Body of pancreas (tissue), 4 donors: ENCODE data around the gene WT1. TPM values are rescaled to one million over a fixed set of nuclear protein-coding genes. Genes with fewer than 3 reads are reported as not detected.

Experiments
- ATAC-seq: fragments of 150-250 bp; one replicate; pipeline ENCODE4 v1.9.1; 2016
- DNase-seq, 4 donors: peaks; one replicate each; pipeline ENCODE4 v3.0.0-alpha.2; 2019
- H3K27ac ChIP-seq, 4 donors: fragments of 200-600 bp; sonication (generic); 1 replicate in 3 of 4; 2 replicates in 1 of 4; pipeline versions ENCODE4 v1.5.1 to v1.6.1; 2016 to 2019; ENCODE audit warnings: mild to moderate bottlenecking in 1 of 4, mixed read lengths in 1 of 4, moderate library complexity in 1 of 4
- H3K27me3 ChIP-seq, 2 donors: fragments of 200-600 bp; sonication (generic); one replicate each; pipeline ENCODE4 v1.6.0; 2016; ENCODE audit warnings: mild to moderate bottlenecking in 1 of 2
- H3K36me3 ChIP-seq, 2 donors: fragments of 200-600 bp; sonication (generic); replicated peaks in 1 of 2; 2 replicates each; pipeline ENCODE4 v1.5.1; 2016; ENCODE audit warnings: low read depth in 2 of 2; ENCODE audit not compliant: insufficient read depth in 1 of 2
- H3K4me1 ChIP-seq: fragments of 200-600 bp; sonication (generic); one replicate; pipeline ENCODE4 v1.6.0; 2016
- H3K4me3 ChIP-seq, 2 donors: fragments of 200-600 bp; sonication (generic); 1 replicate in 1 of 2; 2 replicates in 1 of 2; pipeline ENCODE4 v1.5.1; 2016 to 2019
- H3K9me3 ChIP-seq, 3 donors: fragments of 200-600 bp; sonication (generic); 1 replicate in 2 of 3; 2 replicates in 1 of 3; pipeline ENCODE4 v1.5.1; 2016
- POLR2A ChIP-seq, 3 donors: fragments of 450-650 bp; IDR thresholded peaks; one replicate each; pipeline ENCODE4 v1.6.1; 2016; ENCODE audit warnings: antibody characterized with exemption in 3 of 3, mild to moderate bottlenecking in 2 of 3
- WGBS, 2 donors: methylation state at CpG; one replicate each; pipeline ENCODE4 v1.1.5; 2017; 5-methylcytosine and 5-hydroxymethylcytosine counted together
- intact Hi-C: fragments of 100-400 bp; cut with DNase I; formaldehyde crosslinking; loops from one replicate; pipeline ENCODE4 v1.15.1; 2023
- total RNA-seq, 2 donors: library from RNA; depleted of rRNA; stranded (reverse); fragments of >200 nt; gene quantifications; one replicate each; pipeline ENCODE4 v1.1.0, GENCODE V29; 2016
- TF ChIP-seq, protein P1 (sequence below), 7 experiments: fragments of 450-650 bp in 4 of 7; fragments of 200-600 bp in 3 of 7; sonication (generic) in 3 of 7; IDR thresholded peaks; one replicate each; pipeline ENCODE4 v1.5.1; 2016 to 2019; ENCODE audit warnings: antibody characterized with exemption in 7 of 7

Gene WT1
- total RNA-seq, 2 donors from 2014 or later = 0.99 to 1.0 TPM

DNA sequence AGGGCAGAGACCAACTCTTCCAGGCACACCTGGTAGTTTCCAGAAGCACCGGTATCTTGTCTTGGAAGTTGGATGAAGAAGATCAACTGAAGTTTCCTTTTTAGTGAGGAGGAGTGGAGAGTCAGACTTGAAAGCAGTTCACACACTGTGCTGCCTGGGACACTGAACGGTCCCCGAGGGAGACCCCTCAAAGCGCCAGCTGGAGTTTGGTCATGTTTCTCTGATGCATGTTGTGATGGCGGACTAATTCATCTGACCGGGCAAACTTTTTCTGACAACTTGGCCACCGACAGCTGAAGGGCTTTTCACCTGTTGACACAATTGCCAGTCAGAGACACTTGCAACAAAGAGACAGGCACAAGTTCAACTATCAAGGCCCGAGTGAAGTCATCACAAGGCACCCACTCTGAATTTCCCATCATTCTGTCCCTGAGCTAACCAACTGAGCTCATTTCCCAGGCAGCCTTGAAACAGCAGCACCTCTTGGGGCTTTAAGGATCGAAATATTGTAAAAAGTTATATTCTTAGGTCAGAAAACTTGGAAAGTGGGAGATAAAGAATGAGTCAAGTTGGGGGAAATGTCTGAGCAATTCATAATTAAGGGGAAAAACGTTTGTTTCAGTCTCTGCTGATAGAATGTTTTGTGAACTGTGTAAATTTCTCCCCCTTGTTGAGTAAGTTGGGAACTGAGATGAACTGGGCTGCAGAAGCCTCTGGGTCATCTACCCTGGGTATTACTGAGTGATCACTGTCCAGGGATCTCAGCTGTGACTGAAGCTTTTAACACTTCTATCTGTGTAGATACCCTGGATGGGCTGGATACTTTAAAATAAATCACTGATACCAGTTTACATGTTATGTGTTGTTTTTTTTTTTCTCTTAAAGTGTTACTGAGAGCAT, 46.2 kb downstream of the WT1 start:
- no peak for ATAC-seq
- WGBS, 2 donors = 63 to 65% methylated on average over 10 of the region's 10 CpGs

DNA sequence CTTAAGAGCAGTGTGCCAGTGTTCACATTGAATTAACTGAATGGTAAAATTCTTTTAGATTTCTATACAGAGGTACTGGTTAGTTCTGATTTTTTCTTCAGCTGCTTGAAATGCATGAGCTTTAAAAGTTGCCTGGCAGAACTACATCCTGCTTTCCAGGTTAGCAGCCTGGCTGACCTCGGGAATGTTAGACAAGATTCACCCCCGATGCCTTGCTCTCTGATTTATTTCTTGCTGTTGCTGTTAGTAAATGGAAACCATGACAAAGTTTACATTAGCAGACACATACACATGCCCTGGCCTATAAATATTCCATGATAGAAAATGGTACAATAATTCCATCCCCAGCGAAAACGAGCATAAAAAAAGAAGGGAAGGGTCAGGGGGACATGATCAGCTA, 47.0 kb downstream of the WT1 start:
- no peak overlapping the region for H3K27ac ChIP-seq
- H3K4me1 ChIP-seq = no peaks in the 10 kb centered on the region
- no peak overlapping the region for H3K4me3 ChIP-seq
- H3K9me3 ChIP-seq = no peaks in the 10 kb centered on the region
- WGBS, 2 donors = 56 to 62% methylated on average over 4 of the region's 4 CpGs
- no peak for ATAC-seq
- no peak for DNase-seq
- TF ChIP-seq POLR2A (IDR thresholded peaks at IDR 0.05) = no peak
- TF ChIP-seq, protein P1, sequence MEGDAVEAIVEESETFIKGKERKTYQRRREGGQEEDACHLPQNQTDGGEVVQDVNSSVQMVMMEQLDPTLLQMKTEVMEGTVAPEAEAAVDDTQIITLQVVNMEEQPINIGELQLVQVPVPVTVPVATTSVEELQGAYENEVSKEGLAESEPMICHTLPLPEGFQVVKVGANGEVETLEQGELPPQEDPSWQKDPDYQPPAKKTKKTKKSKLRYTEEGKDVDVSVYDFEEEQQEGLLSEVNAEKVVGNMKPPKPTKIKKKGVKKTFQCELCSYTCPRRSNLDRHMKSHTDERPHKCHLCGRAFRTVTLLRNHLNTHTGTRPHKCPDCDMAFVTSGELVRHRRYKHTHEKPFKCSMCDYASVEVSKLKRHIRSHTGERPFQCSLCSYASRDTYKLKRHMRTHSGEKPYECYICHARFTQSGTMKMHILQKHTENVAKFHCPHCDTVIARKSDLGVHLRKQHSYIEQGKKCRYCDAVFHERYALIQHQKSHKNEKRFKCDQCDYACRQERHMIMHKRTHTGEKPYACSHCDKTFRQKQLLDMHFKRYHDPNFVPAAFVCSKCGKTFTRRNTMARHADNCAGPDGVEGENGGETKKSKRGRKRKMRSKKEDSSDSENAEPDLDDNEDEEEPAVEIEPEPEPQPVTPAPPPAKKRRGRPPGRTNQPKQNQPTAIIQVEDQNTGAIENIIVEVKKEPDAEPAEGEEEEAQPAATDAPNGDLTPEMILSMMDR (IDR thresholded peaks at IDR 0.05) = no peak
- no peaks in the 10 kb centered on the region for H3K36me3 ChIP-seq
- no peaks in the 10 kb centered on the region for H3K27me3 ChIP-seq
- intact Hi-C loops = no loop called here

More for the DNA sequence above, 46.2 kb downstream of the WT1 start:
- Histone ChIP-seq H3K27ac (no peak overlapping the region), H3K4me3 (no peak overlapping the region), H3K27me3 (no peaks in the 10 kb centered on the region), H3K36me3 (no peaks in the 10 kb centered on the region), H3K9me3 (no peaks in the 10 kb centered on the region), H3K4me1 (no peaks in the 10 kb centered on the region)
- intact Hi-C loops = no loop called here
- TF ChIP-seq, protein P1 (IDR thresholded peaks at IDR 0.05) = no peak
- no peak for TF ChIP-seq POLR2A (IDR thresholded peaks at IDR 0.05)
- no peak for DNase-seq

DNA sequence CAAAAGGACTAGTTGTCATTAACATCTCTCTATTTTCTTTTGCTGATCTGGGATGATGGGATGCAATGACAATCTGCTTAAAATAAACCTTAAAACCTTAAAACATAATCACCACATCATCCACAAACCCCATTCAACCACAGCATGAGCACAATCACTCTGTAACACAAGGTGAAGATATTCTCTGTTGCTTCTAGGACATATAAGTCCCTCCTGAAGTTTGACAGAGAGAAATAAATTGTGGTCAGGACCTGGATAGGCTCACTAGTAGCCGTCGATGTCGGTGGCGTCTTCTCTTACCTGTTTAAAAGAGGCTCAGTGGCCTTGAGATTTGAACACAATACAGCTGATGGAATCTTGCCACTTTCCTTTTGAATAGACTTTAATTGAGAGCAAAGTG, 47.9 kb downstream of the WT1 start:
- intact Hi-C loops = no loop called here
- Histone ChIP-seq H3K9me3 (no peaks in the 10 kb centered on the region), H3K4me1 (no peaks in the 10 kb centered on the region), H3K36me3 (no peaks in the 10 kb centered on the region), H3K27me3 (no peaks in the 10 kb centered on the region), H3K4me3 (no peak overlapping the region), H3K27ac (no peak overlapping the region)
- ATAC-seq (no peak), DNase-seq (no peak)
- 41% methylated on average over 4 of the region's 4 CpGs for WGBS, 2 donors
- TF ChIP-seq, protein P1 (IDR thresholded peaks at IDR 0.05) = no peak
- TF ChIP-seq POLR2A (IDR thresholded peaks at IDR 0.05) = no peak

DNA sequence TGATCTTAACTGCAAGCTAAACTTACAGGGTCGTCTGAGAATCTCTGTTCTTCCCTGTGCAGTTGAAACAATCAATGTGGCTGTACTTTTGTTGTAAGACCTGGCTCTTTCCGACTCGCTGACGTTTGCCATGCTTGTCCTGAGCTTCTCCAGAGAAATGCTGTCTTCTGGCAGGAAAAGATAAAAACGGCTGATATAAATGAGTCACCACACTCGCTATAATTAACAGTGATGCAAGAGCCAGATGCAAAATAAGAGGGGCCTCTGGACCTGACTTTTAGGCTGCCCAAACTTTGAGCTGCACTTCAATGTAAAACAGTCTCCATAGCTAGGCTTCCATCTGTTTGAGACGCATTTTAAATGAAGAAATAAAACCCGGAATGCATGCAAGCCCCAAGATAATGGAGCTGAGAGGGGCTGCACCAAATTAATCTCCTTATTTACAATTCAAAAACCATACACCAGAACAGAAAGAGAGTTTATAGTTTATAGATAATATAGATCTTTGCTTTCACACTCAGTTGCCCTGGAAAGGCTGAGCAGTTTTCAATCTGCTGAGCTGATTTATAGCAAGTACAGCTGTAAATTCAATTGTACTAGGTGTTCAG, 48.5 kb downstream of the WT1 start:
- Histone ChIP-seq H3K4me3 (no peak overlapping the region), H3K27me3 (no peaks in the 10 kb centered on the region), H3K9me3 (no peaks in the 10 kb centered on the region), H3K36me3 (no peaks in the 10 kb centered on the region), H3K4me1 (no peaks in the 10 kb centered on the region), H3K27ac (no peak overlapping the region)
- ATAC-seq (no peak), DNase-seq (peak in 1 of 4 donors; percentile 13)
- intact Hi-C loops = no loop called here
- TF ChIP-seq POLR2A (IDR thresholded peaks at IDR 0.05) = no peak
- TF ChIP-seq, protein P1 (IDR thresholded peaks at IDR 0.05) = no peak
- 12 to 16% methylated on average over 8 of the region's 8 CpGs for WGBS, 2 donors
